DND-41 (cell line): ENCODE measurements around the gene LUZP2.

ENCODE experiments used
- CTCF ChIP-seq: IDR thresholded peaks from 2 replicates; pipeline ENCODE4 v1.5.1; 2012; ENCODE audit warnings: borderline replicate concordance, low read length, moderate library complexity, mild to moderate bottlenecking; ENCODE audit not compliant: poor library complexity, severe bottlenecking; ENCODE audit errors: extremely low read depth
- EZH2 ChIP-seq: IDR thresholded peaks from 3 replicates; pipeline ENCODE4 v1.6.1; 2012; ENCODE audit warnings: borderline replicate concordance, low read depth, mild to moderate bottlenecking, moderate library complexity, low read length, inconsistent platforms; ENCODE audit not compliant: severe bottlenecking

- TF ChIP-seq CTCF (no peak), EZH2 (no peak)
Measured at GRCh38 chr11:24645563-24645962, 148.7 kb downstream of the LUZP2 start.
